Endometrial microvascular endothelial cells (primary cell): ENCODE results near the gene SERPING1. TPM values are rescaled to one million over a fixed set of nuclear protein-coding genes. Genes with fewer than 3 reads are reported as not detected.

ENCODE experiments used
- in situ Hi-C: cut with HindIII; loops from 2 replicates; pipeline ENCODE4 v1.10.0; 2017; ENCODE audit warnings: low sequenced_read_pairs, low pct_unique_long_range_greater_than_20kb; ENCODE audit errors: inconsistent ontology term
- total RNA-seq: library from RNA; depleted of rRNA; stranded (reverse); fragments of >200 nt; gene quantifications from one replicate; pipeline ENCODE4 v1.2.3, GENCODE V29; 2015; ENCODE audit errors: inconsistent ontology term

Gene SERPING1
- total RNA-seq, 1 donor from 2014 or later = 14.9 TPM

DNA sequence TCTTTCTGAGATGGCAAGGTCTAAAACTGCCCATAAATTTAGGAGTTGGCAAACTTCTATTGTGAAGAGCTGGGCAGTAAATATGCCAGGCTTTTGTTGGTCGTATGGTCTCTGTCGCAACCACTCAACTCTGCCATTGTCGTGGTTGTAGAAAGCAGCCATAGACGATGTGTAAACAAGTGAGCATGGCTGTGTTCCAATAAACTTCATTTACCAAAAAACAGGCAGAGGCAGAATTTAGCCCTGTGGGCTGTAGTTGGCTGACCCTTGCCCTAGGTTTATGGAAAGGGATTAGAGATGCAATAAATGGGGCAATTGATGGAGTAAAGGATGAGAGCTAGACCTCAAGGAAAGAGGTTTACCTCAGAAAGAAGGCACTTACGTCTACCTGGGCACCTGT lies 34.6 kb downstream of the SERPING1 start:
- in situ Hi-C loops = no loop called here

DNA sequence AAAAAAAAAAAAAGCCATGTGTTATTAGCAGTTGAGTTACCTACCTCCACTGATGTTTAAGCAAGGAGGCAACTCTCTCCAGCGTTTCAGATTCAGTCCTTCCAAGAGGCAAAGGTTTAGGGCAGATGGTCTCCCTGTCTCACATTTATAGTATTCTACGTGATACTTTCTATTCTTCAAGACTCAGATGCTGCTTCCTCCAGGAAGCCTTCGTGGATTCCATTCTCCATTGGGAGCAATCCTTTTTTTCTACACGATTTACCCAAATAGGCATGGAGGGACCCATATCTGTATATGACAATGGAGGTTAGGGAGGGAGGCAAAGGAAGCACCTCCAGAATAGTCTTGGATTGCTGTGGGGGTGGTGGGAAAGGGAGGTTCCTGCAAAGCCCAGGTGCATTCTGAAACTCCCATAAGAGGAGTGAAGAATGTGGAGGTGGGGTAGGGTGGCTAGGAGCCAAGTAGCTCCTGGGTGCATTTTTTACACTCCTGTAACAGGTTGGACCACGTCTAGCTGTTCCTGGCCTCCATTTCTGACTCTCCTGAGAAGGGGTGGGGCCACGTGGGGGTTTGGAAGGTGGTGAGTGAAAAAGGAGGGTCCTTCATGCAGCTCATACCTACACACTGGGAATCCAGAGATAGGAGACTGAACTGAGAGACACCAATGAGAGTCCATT lies 36.0 kb downstream of the SERPING1 start:
- in situ Hi-C loops = no loop called here

DNA sequence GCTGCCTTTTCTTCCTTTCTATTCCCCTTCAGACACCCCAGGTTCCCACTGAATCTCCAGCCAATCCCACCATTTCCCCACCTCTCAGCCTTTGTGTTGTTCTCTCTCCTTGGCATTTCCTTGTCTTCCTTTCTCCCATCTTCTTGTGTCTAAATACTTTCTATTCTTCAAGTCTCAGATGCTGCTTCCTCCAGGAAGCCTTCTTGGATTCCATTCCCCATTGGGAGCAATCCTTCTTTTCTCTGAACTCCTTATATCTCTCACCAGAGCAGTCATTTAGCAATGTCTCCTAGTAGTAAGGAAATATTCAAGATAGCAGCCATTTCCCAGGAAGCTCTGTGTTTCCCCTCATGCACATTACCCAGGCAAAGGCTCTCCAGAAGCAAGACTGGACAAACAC lies 36.8 kb downstream of the SERPING1 start:
- in situ Hi-C loops = no loop called here

DNA sequence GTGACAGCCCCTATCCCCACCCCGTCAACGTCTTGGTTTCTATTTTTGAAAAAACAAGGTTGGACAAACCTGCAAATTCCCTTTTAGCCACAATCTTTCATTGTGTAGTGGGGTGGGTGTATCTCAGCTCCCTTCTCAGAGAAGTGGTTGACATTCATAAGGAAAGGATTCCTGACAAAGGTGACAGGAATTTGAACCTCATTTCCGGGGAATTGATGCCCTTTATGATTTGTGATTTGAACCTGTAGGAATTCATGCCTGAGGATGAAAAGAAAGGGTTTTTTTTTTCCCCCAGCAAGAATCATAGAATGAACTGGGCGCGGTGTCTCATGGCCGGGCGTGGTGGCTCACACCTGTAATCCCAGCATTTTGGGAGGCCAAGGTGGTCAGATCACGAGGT lies 37.8 kb downstream of the SERPING1 start:
- in situ Hi-C loops = no loop called here

DNA sequence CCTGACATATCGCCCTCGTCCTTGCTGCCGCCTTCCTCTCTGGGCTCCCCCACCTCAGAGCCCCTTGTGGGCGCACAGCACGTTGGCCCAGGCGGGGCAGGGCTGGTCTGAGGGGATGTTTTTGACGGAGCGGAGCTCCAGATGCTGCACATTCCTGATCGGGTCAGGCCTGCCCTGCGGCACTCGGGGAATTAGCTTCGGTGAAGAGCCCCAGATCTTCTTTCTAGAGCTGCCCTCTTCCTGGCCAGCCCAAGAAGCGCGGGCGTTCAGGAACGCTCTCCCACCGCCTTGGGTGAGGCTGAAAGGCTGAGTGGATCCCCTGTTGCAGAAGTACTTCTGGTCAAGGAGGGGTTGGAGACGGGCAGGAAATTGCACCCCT lies 40.1 kb downstream of the SERPING1 start:
- in situ Hi-C loops = no loop called here

DNA sequence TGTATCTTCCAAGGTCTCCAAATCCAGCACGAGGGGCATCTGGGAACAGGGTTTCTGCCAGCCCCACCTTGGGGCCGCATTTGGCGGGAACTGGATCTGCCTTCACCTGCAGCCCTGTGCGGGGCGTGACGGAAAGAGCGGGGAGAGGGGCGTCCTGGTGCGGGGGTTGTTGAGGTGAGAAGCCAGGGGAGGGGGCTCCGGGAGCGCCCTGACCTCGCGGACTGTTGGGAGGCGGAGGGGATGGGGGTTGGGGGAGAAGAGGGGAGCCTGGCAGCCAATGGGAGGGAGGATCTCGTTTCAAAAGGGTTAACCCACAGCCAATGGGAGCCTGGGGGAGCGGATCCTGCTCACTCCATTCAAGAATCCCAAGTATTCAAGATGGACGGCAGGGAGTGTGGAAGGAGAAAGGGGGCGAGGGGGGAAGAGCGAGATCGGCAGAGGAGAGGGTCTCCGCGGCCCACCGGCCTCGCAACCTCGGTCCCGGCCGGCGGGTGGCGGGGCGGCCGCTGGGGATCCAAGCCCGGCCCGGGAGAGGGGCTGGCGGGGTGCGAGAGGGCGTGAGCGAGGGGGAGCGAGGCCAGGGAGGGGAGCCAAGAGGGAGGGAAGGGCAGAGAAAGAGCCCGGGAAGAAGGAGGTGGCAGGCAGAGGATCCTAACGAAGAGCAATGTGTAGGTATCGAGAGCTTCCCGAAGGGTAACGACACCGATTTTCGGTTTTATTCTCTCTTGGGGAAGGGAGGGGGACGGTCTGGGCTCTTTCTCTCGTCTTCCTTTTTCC lies 40.7 kb downstream of the SERPING1 start:
- in situ Hi-C loops = no loop called here

DNA sequence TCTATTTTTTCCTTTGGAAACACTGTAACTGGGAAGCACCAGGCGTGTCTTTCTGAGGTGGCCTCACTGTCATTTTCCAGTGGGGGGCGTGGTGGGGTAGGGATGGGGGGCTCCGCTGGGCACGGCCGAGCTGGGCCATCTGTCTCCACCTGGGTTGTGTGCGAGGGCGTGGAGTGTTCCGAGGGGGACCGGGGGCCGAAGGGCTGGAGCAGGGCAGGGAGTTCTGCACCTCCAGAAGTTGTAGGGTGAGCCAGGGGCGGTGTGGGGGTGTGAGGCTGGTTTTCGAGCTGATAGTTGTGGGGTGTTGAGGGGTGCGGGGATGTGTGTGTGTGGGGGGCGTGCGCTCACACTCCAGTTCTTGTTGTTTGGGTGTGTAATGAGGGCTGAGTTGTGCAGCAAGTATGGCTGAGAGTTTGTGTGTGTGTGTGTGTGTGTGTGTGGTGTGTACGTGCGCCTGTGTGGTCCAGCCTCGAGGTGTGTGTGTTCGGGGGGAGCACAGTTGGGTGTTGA lies 41.4 kb downstream of the SERPING1 start:
- in situ Hi-C loops = no loop called here

DNA sequence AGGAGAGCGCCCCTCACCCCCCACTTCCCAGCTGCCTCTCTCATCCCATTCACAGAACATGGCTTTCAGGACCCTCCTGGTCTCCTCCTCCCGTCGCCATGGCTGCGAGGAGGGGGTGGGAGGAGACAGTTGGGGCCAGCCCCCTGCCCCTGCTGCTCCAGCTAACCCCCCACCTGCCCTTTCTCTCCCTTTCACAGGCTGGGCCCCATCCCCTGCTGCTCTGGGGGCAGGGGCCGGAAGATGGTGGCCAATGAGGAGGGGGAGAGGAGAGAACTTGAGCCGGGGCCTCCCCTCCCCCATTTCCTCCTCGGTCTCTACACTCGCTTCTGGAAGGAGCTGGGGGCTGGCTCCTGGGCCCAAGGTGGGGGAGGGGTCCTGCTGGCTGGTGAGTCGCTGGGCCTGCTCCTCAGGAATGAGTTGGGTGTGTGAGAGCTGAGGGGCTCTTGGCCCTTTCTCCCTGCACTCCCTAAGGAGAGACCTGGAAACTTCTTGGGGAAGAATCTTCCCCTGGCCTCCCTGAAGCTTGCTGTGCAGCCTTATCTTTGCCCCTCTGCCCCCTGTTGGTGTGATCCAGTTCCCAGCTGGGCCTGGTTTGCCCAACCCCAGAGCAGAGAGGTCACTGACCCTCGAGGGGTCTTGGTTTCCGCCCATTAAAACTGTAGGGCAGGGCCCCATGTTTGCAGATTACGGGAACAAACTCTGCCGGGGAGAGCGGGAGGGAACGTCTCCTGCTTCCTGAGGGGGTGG lies 42.0 kb downstream of the SERPING1 start:
- in situ Hi-C loops = no loop called here

DNA sequence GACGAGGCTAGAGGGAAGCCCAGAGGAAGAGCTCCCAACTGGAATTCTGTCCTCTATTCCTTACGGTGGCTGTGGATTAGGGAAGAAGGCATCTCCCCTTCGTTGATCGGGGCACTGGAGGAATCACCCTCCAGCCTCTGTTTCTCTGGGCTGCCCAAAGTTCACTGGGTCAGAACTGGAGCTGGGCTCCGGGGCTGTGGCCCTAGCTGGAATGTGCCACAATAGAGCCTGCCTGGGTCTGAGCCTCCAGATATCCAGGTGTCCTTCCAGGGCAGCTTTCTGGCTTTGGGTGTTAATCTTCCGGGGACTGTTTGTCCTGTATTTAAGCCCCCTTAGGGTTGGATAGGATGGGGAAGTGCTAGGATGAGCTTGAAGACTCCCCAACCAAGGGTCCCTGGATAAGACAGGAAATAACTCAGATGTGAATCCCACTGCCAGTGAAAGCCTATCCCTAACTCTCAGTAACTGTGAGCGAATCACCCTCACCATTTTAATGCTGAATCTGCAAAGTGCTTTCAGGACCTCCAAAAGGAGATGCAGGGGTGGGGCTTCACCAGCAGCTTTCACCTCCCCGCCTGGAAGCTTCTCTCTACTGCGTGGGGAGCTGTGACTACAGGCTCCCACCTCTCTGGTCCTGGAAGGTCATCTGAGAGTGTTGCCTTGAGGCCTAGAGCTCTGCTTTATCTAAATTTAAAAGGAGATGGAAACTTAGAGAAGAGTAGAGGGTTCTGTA lies 42.7 kb downstream of the SERPING1 start:
- in situ Hi-C loops = no loop called here

DNA sequence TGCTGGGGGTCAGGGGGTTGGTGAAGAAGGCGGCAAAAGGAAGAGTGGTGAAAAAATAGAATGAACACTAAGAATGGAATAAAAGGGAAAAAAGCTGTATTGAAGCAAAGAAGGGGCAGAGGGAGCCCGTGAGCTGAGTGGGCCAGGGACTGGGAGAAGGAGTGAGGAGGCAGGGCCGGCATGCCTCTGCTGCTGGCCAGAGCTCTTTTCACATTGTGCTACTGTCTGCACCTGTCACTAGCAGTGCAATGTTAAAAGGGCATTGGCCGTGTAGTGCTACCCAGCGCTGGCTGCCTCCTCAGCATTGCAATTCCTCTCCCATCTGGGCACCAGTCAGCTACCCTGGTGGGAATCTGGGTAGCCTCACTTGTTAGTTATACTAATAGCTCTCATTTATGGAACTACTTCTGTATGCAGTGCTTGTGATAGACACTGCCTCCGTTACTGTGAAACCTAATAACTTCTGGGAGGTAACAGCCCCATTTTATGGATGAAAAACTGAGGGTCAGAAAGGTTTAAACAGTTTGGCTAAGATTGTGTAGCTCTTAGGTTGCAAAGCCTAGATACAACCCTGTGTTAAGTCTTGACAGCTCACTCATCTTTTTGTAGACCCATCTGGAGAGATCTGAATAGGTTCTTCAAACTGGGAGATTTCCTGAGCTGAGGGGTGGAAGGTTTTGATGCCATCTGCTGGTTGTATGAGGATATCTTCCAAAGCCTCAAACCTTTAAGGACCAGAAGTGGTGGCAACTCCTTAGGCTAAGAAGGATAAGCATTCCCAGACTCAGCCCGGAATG lies 43.7 kb downstream of the SERPING1 start:
- in situ Hi-C loops = no loop called here

DNA sequence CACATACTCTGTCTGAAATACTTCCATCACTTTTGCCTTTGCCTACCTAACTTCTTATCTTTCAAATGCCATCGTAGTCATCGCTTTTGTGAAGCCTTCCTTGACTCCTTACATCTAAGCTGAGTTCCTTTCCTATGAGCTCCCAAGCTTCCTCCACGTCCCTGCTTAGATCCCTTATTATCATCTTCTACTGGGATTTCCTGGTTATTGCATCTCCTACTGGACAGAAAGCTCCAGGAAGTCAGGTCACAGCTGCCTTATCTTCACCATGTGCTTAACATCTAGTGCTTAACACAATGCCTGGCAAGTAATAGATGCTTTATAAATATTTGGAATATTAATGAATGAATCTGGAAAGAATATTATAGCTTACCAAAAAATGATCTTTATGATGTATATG lies 46.3 kb downstream of the SERPING1 start:
- in situ Hi-C loops = no loop called here

DNA sequence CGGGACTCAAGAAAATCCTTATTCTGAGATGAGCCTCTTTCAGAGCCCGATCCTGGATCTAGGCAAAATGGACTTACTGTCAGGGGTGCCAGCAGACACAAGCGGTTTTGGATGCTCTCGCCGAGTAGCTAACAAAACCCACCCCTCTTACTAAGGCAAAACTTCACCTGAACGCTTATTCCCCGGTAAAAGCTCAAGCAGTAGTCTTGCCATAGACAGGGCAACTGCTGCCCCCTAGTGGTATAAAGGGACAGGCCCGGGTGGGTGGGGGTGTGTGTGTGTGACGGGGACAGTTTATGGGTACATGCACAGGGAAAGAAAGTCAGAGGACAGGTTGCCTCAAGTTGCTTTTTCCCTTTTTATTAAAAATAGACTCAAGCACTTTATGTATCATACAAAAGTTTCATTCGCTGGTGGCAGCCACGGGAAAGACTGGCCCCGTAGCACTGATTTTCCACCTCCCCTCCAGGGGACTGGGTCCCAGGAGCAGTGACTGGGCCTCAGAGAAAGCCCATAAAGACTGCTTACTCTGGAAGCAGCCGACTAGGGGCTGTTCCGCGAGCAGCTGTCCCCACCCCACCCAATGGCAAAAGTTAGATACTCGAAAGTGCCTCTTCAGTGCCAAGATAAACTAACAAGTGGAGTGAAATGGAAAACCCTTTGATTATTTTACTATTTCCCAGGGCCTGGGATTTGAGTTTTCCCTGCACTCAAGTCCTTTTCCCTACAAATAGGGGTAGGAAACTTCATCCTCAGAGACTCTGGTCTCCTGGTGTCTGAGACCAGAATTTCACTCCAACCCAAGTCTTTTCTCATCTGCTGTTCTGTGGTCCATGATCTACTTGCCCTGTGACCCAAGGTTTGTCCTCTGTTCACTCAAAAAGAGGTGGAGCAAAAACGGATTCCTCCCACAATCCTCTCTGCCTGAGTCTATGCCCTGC lies 47.5 kb downstream of the SERPING1 start:
- in situ Hi-C loops = no loop called here

DNA sequence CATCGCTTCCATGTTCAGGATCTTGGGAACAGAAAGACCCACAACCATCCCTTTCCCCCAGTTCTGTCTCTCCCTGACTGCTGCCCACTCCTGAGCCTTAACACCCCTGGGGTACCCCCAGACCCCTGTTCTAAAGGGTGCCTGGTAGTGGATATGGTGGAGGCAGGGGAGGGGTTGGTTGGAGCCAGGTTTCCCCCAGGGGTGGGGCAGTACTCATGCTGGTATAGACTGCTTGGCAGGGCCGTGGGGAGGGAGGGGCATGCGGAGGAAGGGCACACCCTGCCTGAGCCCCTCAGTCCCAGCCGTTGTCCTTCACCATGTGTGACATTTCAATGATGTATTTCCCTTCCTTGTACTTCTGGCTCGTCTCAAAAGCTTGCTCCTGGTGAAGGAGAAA lies 48.2 kb downstream of the SERPING1 start:
- in situ Hi-C loops = no loop called here

DNA sequence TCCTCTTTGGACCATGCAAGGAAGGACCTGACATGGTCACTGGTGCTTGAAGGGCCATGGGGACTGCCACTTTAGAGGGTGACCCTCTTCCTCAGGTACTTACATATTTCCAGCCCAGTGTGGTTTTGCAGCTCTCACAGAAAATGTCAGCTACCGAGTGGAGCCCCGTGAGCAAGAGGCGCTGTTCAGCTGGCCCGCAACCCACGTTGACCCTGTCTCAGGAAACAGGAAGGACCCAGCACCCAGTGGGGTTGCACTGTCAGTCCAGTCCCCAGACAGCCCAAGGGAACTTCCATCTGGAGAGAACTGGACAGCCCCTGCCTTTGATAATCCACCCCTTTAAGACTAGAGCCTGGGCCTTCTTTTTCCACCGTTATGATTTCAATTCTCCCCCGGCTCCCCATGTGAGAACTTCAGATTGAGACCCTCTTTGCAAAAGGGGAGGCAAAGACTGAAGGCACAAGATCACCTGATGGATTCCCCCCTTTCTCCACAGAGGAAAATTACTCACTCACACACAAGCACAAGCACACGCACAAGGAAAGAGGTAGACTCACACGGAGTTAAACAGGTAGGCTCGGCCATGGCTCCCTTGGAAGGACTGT lies 48.8 kb downstream of the SERPING1 start:
- in situ Hi-C loops = no loop called here

DNA sequence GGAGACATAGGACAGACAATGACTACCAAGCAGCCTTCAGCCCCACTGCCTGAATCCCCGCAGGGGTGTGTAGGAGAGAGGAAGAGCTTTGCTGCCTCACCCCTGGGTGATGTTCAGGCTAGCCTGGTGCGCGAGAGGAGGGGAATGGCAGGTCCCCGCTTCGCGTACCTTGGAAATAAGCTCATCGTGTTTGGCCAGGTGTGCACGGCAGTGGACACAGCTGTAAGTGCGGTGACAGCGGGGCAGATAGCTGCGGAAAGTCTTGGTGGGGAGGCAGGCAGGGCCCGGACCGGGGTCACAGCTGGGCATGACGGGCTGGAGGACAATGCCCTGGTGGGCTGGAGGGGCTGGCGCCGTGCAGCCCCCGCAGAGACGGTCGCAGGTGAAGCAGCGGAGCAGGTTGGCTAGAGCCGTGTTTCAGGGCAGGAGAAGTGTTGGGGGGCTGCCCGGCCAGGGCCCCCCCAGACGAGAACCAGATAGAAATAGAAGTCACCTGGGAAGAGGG lies 49.4 kb downstream of the SERPING1 start:
- in situ Hi-C loops = no loop called here

DNA sequence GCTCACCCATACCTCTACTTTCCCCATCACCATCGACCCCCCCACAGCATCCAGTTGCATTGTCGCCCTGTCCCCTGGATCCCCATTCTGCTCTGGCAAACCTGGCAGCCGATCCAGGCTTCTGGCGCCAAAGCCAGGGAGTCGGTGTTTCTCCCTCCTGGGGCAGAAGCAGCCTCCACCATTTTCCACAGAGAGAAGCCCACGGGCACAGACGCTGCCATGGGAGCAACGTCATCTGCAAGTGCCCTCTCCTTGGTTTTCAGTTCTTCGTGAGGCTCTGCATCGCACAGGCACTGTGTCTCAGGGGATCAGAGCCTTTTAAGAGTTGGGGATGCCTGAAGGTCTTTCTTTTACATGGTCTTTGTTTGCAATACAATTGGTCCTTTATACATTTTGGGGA lies 49.9 kb downstream of the SERPING1 start:
- in situ Hi-C loops = no loop called here
